ENCODE results near the gene TRPM5.

- TF ChIP-seq, protein P1, sequence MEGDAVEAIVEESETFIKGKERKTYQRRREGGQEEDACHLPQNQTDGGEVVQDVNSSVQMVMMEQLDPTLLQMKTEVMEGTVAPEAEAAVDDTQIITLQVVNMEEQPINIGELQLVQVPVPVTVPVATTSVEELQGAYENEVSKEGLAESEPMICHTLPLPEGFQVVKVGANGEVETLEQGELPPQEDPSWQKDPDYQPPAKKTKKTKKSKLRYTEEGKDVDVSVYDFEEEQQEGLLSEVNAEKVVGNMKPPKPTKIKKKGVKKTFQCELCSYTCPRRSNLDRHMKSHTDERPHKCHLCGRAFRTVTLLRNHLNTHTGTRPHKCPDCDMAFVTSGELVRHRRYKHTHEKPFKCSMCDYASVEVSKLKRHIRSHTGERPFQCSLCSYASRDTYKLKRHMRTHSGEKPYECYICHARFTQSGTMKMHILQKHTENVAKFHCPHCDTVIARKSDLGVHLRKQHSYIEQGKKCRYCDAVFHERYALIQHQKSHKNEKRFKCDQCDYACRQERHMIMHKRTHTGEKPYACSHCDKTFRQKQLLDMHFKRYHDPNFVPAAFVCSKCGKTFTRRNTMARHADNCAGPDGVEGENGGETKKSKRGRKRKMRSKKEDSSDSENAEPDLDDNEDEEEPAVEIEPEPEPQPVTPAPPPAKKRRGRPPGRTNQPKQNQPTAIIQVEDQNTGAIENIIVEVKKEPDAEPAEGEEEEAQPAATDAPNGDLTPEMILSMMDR (IDR thresholded peaks at IDR 0.05) = no peak
- TF ChIP-seq POLR2A (IDR thresholded peaks at IDR 0.05) = no peak
These were observed 7.6 kb upstream of the TRPM5 start for GRCh38 chr11:2451916-2452315.

Data from heart left ventricle (tissue), 13 donors.